ENCODE results near the gene CYP2C19. TPM values are rescaled to one million over a fixed set of nuclear protein-coding genes. Genes with fewer than 3 reads are reported as not detected.
"Not testable (repeated sequence)": the region's sequence is repeated elsewhere in the genome, so short reads cannot be mapped to it uniquely, and the experiment has no call there.

CYP2C19 gene
- total RNA-seq, 4 donors from 2014 or later, result 0.17 to 1.2 (median 0.50) TPM

- no peak for DNase-seq (ENCODE audit: low spot score in 2 of 2)
- intact Hi-C loops (cut with DNase I; ENCODE audit: low total_unique reads), result no loop called here
- no peak for TF ChIP-seq POLR2A (IDR thresholded peaks at IDR 0.05)
- TF ChIP-seq CTCF (IDR thresholded peaks at IDR 0.05), result no peak
- WGBS, 2 donors, result 50 to 57% methylated on average over 2 of the region's 2 CpGs
- H3K4me3 ChIP-seq (ENCODE audit: low read depth, poor library complexity, severe bottlenecking), result no peak overlapping the region
Measured at GRCh38 chr10:94785211-94785610, 22.7 kb downstream of the CYP2C19 start.

- WGBS, 2 donors, result 88 to 92% methylated on average over 4 of the region's 4 CpGs
Measured at GRCh38 chr10:94800551-94800950, 38.1 kb downstream of the CYP2C19 start.

GRCh38 chr10:94803307-94803706 lies 40.8 kb downstream of the CYP2C19 start:
- no peak for DNase-seq (ENCODE audit: low spot score in 2 of 2)
- WGBS, 2 donors, result 69 to 79% methylated on average over 1 of the region's 1 CpG
- intact Hi-C loops (cut with DNase I; ENCODE audit: low total_unique reads), result no loop called here
- H3K4me3 ChIP-seq (ENCODE audit: low read depth, poor library complexity, severe bottlenecking), result no peak overlapping the region
- TF ChIP-seq POLR2A (IDR thresholded peaks at IDR 0.05), result no peak
- TF ChIP-seq CTCF (IDR thresholded peaks at IDR 0.05), result no peak

More at GRCh38 chr10:94800551-94800950, 38.1 kb downstream of the CYP2C19 start:
- DNase-seq (ENCODE audit: low spot score in 2 of 2); H3K4me3 ChIP-seq (ENCODE audit: low read depth, poor library complexity, severe bottlenecking); intact Hi-C loops (cut with DNase I; ENCODE audit: low total_unique reads): not testable (repeated sequence)

- intact Hi-C loops (cut with DNase I; ENCODE audit: low total_unique reads), result not testable (repeated sequence)
- 86 to 92% methylated on average over 13 of the region's 13 CpGs for WGBS, 2 donors
Measured at GRCh38 chr10:94830025-94830424, 67.5 kb downstream of the CYP2C19 start.

GRCh38 chr10:94846204-94846603 lies 83.7 kb downstream of the CYP2C19 start:
- intact Hi-C loops (cut with DNase I; ENCODE audit: low total_unique reads), result no loop called here
- no peak overlapping the region for H3K4me3 ChIP-seq (ENCODE audit: low read depth, poor library complexity, severe bottlenecking)
- 52 to 62% methylated on average over 1 of the region's 1 CpG for WGBS, 2 donors
- TF ChIP-seq CTCF (IDR thresholded peaks at IDR 0.05) (no peak), POLR2A (IDR thresholded peaks at IDR 0.05) (no peak)
- DNase-seq (ENCODE audit: low spot score in 2 of 2), result no peak

More at GRCh38 chr10:94830025-94830424, 67.5 kb downstream of the CYP2C19 start:
- not testable (repeated sequence) for DNase-seq (ENCODE audit: low spot score in 2 of 2); H3K4me3 ChIP-seq (ENCODE audit: low read depth, poor library complexity, severe bottlenecking)

GRCh38 chr10:94850766-94851165 lies 88.3 kb downstream of the CYP2C19 start:
- 19 to 31% methylated on average over 1 of the region's 1 CpG for WGBS, 2 donors
- no peak for DNase-seq (ENCODE audit: low spot score in 2 of 2)
- intact Hi-C loops (cut with DNase I; ENCODE audit: low total_unique reads), result no loop called here
- H3K4me3 ChIP-seq (ENCODE audit: low read depth, poor library complexity, severe bottlenecking), result no peak overlapping the region
- TF ChIP-seq POLR2A (IDR thresholded peaks at IDR 0.05) (no peak), CTCF (IDR thresholded peaks at IDR 0.05) (no peak)

- H3K4me3 ChIP-seq (ENCODE audit: low read depth, poor library complexity, severe bottlenecking), result no peak overlapping the region
- intact Hi-C loops (cut with DNase I; ENCODE audit: low total_unique reads), result no loop called here
- no peak for DNase-seq (ENCODE audit: low spot score in 2 of 2)
- TF ChIP-seq CTCF (IDR thresholded peaks at IDR 0.05), result no peak
- TF ChIP-seq POLR2A (IDR thresholded peaks at IDR 0.05), result no peak
Measured at GRCh38 chr10:94851263-94851662, 88.8 kb downstream of the CYP2C19 start.

All from lower leg skin (tissue), 4 donors.